Fibroblast of gingiva (primary cell): ENCODE results near the gene AGRP.
"Not testable (repeated sequence)": the region's sequence is repeated elsewhere in the genome, so short reads cannot be mapped to it uniquely, and the experiment has no call there.

Experiments used
- DNase-seq: peaks from one replicate; pipeline ENCODE4 v3.0.0-alpha.2; 2011; ENCODE audit warnings: low read depth

AGRP gene

GRCh38 chr16:67504031-67505021 is 21.0 kb upstream of the AGRP start:
- no peak for DNase-seq

GRCh38 chr16:67499106-67499505 is 15.8 kb upstream of the AGRP start:
- peak; percentile 52 for DNase-seq

GRCh38 chr16:67490335-67491096 is 7.2 kb upstream of the AGRP start:
- peak; percentile 45 for DNase-seq

- no peak for DNase-seq
Observed at GRCh38 chr16:67489401-67490083, 6.2 kb upstream of the AGRP start.

GRCh38 chr16:67487561-67487960 is 4.2 kb upstream of the AGRP start:
- not testable (repeated sequence) for DNase-seq

- no peak for DNase-seq
Observed at GRCh38 chr16:67486805-67487204, 3.5 kb upstream of the AGRP start.

GRCh38 chr16:67483731-67484525 is 581 bp upstream of the AGRP start:
- no peak for DNase-seq

- DNase-seq = no peak
Observed at GRCh38 chr16:67482233-67482924, 968 bp downstream of the AGRP start.

GRCh38 chr16:67481561-67482232 is 1.6 kb downstream of the AGRP start:
- no peak for DNase-seq

- peak; percentile 97 for DNase-seq
Observed at GRCh38 chr16:67480833-67481560, 2.4 kb downstream of the AGRP start, which contains the start of gene ATP6V0D1. TSS of gene ATP6V0D1 (minus strand) at chr16:67481157. CDS start at chr16:67481086, 71 bp downstream.

GRCh38 chr16:67477960-67478554 is 5.3 kb downstream of the AGRP start:
- DNase-seq = no peak

- no peak for DNase-seq
Observed at GRCh38 chr16:67474551-67475455, 8.5 kb downstream of the AGRP start.

GRCh38 chr16:67471758-67472384 is 11.5 kb downstream of the AGRP start:
- DNase-seq = no peak

GRCh38 chr16:67470359-67470758 is 13.0 kb downstream of the AGRP start:
- DNase-seq = peak; percentile 72

- no peak for DNase-seq
Observed at GRCh38 chr16:67468731-67469130, 14.6 kb downstream of the AGRP start.

GRCh38 chr16:67466581-67466980 is 16.8 kb downstream of the AGRP start:
- DNase-seq = no peak

GRCh38 chr16:67464565-67464964 is 18.8 kb downstream of the AGRP start:
- peak; percentile 43 for DNase-seq

- no peak for DNase-seq
Observed at GRCh38 chr16:67463691-67464090, 19.7 kb downstream of the AGRP start.
